Measurements from ENCODE around the gene ZNF519.

DNA sequence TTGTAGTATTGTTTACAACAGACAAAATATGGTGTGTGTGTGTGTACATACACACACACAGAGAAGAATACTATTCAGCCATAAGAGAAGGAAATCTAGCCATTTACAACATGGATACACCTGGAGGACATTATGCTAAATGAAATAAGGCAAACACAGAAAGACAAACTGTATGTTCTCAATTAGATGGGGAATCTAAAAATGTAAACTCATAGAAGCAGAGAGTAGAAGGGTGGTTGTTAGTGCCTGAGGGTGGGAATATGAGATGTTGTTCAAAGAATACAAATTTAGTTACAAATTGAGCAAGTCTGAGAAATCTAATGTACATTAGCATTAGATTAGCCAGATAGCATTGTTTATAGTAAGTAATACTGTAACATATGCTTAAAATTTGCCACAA lies 11.3 kb downstream of the ZNF519 start:
- TF ChIP-seq, protein P1, sequence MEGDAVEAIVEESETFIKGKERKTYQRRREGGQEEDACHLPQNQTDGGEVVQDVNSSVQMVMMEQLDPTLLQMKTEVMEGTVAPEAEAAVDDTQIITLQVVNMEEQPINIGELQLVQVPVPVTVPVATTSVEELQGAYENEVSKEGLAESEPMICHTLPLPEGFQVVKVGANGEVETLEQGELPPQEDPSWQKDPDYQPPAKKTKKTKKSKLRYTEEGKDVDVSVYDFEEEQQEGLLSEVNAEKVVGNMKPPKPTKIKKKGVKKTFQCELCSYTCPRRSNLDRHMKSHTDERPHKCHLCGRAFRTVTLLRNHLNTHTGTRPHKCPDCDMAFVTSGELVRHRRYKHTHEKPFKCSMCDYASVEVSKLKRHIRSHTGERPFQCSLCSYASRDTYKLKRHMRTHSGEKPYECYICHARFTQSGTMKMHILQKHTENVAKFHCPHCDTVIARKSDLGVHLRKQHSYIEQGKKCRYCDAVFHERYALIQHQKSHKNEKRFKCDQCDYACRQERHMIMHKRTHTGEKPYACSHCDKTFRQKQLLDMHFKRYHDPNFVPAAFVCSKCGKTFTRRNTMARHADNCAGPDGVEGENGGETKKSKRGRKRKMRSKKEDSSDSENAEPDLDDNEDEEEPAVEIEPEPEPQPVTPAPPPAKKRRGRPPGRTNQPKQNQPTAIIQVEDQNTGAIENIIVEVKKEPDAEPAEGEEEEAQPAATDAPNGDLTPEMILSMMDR (IDR thresholded peaks at IDR 0.05), result no peak
- TF ChIP-seq POLR2A (IDR thresholded peaks at IDR 0.05), result no peak
